PC-9 (cell line): Measurements from ENCODE around the gene CACNA2D1.

Experiments used
- CTCF ChIP-seq: fragments of 200-600 bp; sonication (generic); conservative IDR thresholded peaks from 2 replicates; pipeline ENCODE4 v1.6.1; 2017; ENCODE audit warnings: mixed run types, antibody characterized with exemption, mild to moderate bottlenecking, moderate library complexity
- EZH2 ChIP-seq: fragments of 200-600 bp; sonication (generic); IDR thresholded peaks from 2 replicates; pipeline ENCODE4 v1.8.0; 2017; ENCODE audit warnings: antibody characterized with exemption, low read depth

GRCh38 chr7:82388138-82388537 is 55.4 kb downstream of the CACNA2D1 start:
- TF ChIP-seq CTCF (no peak), EZH2 (no peak)
